Stimulated activated CD8-positive, alpha-beta memory T cell treated with anti-CD3 and anti-CD28 coated beads, Interleukin-4, amount 100 ng/mL, for 1 hour (primary cell): ENCODE measurements around the gene TAMALIN.

Experiments
- DNase-seq, 2 donors: peaks; one replicate each; pipeline ENCODE4 v3.0.0-alpha.2; 2020; ENCODE audit warnings: low read depth in 2 of 2, low spot score in 1 of 2

The TAMALIN gene

GRCh38 chr12:52035926-52036325, 29.2 kb downstream of the TAMALIN start:
- no peak for DNase-seq

GRCh38 chr12:52036587-52037171, 29.9 kb downstream of the TAMALIN start:
- DNase-seq: peak in 1 of 2 donors; percentile 83

GRCh38 chr12:52037248-52037861, 30.6 kb downstream of the TAMALIN start:
- no peak for DNase-seq

DNA sequence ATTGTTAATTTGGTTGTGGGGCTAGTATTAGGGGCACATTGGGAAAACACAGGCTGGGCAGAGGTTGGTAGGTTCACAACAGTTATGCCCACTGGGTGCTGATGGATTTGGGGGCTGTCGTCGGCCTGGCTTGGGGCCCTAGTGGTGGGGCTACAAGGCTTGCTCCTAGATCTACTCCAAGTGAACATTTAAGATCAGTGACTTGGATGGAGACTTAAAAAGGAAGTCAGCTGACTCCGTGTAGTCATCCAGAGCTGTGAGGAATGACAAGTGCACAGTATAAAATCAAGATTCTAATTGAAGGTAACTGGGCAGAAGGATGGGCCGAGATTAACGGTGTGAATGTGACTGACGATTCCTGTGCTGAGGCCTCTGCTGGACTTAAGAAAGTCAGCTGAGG, 31.7 kb downstream of the TAMALIN start:
- no peak for DNase-seq

DNA sequence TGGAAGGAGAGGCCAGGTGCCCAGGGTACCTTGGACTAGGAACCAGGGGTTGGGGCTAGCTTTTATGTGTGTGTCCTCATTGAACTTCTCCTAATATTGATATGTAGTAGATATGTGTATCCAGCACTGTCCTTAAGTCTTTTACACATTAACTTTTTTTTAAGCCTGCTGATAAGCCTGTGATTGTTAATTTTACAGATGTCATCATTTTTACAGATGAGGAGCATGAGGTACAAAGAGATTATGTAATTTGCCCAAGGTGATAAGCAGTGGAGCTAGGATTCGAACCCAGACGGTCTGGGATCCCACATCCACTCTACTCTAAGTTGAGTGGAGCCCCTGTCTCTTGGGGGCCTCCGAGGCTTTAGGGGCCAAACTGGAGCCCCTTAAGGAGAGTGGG, 34.3 kb downstream of the TAMALIN start:
- DNase-seq: no peak

DNA sequence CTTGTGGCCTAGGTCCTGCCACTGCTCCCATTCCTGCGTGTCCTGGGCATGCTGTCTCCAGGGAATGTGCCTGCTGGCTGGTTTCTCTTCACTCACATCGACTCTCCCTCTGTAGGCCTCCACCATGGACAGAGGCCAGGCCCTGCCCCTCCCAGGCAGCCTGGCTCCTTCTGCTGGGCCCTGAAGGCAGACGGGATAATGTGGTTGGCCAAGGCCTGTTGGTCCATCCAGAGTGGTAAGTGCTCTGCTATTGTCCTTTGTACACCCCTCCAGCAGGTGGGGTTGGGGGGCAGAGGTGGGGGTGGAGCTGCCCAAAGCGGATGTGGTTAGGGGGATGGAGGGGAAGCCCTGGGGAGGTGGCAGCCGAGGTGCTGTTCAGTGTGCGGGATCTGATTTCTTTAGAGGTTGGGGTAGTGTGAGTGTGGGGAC, 35.0 kb downstream of the TAMALIN start:
- no peak for DNase-seq

- DNase-seq: no peak
These were observed 36.1 kb downstream of the TAMALIN start for GRCh38 chr12:52042706-52043385.

DNA sequence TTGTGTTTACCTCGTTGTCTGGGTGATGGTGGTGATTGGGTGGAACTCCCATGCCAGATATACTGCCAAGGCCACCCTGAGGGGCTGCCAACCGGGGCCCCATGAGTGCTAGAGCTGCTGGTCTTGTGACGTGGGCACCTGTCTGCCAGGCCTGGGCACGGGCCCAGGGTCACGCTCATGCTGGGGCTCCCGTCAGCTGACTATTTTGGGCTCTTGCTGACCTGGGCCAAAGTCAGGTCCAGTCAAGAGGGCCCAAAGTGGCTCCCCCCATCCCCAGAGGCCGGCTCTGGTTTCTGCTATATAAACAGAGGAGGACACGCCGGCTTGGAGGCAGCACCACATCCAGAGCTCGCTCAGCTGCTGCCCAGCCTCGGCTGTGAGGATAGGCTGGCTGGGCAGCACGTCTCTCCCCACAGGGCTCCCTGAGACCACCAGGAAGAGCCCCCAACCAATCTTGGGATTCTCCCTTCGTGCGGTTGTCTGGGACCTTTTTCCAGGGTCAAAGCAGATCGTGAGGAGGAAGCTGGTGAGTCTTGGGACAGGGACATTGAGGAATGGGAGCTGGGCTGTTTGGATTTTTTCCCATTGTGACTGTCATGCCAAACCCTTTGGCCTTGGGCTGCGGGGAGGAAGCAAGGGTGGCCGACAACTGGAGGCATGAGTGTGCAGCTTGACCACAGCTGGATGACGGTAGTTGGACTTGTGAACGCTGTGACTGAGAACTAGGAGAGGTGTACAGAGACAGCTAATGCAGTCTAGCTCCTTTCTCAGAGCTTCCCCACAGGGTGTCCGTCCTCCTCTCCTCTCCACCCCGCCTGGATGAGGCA, 36.9 kb downstream of the TAMALIN start:
- DNase-seq: no peak

- no peak for DNase-seq
These were observed 37.7 kb downstream of the TAMALIN start for GRCh38 chr12:52044292-52044983.

- no peak for DNase-seq
These were observed 39.1 kb downstream of the TAMALIN start for GRCh38 chr12:52045794-52046199.

GRCh38 chr12:52046859-52047258, 40.1 kb downstream of the TAMALIN start:
- DNase-seq: no peak

- no peak for DNase-seq
These were observed 42.5 kb downstream of the TAMALIN start for GRCh38 chr12:52049286-52049685.

DNA sequence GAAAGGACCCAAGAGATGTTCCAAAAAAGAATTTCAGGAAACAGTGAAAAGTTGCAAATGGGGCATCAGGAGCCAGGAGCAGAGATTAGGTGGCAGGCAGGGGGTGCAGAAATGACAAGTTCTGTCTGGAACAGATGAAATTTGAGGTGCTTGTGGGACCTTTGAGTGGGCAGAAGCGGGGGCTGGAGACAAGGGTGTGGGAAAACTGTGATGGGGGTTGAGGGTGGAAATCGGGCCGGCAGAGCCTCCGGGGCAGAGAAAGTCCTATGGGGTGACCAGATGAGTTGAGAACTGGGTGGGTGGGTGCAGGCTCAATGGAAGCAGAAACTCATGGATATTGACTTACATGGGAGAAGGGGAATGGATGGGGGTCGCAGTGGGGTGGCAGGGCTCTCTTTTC, 42.9 kb downstream of the TAMALIN start:
- DNase-seq: no peak

- DNase-seq: peak in 1 of 2 donors; percentile 20
These were observed 43.5 kb downstream of the TAMALIN start for GRCh38 chr12:52050116-52050757.

DNA sequence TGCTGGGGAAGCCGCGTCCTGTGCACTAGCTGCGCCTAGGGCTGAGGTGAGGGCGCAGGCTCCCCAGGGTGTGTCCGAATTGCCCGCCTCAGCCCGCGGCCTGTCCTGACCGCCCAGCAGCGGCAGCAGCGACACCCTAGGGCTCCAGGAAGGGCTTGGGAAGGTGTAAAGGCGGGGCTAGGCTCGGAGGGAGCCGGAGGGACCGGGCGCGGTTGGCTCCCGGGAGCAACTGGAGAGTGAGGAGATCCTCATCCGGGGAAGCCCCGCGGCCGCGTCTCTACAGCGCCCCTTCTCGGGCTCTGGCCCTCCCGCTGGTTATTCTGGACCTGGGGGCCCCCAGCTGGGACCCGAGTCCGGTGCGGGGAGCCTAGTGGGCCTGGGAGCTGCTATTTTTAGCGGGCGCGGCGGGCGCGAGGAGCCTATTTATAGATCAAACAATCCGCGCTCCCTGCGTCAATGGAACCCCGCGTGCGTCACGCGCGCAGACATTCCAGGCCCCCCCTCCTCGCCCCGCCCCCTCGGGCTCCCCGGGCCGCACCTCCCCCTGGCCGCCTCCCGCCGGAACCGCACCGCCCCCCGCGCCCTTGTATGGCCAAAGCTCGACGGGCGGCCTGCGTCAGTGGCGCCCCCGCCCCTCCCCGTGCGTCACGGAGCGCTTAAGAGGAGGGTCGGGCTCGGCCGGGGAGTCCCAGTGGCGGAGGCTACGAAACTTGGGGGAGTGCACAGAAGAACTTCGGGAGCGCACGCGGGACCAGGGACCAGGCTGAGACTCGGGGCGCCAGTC, 44.2 kb downstream of the TAMALIN start, which contains the start of gene NR4A1:
Gene NR4A1, plus strand, starts transcription at position 685 of the 784 bp plus-strand sequence. CDS start 2,887 bp downstream, outside the sequence.
- peak; percentile 99 for DNase-seq

DNA sequence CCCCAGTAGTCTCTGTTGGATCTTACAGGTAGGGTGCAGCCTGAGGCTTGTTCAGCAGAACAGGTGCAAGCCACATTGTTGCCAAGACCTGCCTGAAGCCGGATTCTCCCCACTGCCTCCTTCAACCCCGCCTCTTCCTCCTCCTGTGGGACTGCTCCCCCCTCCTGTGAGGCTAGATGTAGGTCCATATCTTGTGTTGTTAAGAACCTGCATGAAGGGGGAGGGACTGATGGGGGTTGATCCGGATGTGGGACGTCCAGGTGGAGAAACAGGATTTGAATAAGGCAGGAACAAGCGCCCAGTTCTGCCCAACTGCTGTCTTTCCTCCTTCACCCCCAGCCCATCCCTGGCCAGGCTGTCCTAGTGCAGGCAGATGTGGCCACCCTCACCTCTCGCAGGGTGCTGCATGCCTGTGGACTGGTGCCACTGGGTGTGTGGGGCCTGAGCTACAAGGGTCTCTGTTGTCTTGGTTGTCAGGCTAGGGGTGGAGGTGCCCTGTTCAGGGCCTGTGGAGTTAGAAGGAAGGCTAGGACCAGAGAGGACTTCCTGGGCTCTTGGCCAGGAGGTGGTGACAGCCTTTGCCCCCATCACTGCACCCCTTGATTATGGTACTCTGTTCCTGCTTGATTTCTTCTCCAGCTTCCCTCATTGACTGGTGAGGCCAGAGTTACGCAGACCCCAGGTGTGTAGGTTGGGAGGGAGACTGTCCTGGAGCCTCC, 45.9 kb downstream of the TAMALIN start:
- DNase-seq: peak in 1 of 2 donors; percentile 15

DNA sequence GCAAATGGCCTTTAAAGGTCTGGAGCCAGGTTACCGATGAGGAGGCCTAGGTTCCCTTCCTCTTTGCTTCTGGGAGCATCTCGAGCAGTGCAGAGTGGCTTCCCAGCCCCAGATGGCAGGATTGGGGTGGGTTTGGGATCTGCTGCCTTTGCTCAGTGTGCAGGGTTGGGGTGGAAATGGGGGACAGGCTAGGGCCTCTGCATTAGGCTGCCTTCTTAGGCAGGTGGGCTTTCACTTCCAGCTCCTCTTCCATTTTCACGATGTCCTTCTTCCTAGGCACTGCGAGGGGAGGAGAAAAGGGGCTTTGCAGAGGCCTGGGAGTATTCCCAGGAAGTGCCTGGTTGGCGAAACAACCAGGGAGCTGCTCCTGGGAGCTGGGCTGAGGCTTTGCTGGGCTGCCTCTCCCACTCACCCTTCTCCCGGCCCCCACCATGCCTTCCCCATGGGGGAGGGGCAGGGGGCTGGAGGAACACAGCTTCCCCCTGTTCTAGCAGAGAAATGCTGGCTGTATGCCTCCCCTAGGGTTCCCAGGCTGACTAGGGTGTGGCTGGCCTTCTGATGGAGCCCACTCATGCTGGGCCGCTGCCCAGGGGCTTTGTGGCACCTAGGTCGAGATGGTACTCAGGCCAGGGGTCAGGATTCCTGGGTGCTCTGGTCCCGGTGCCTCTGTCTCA, 46.9 kb downstream of the TAMALIN start:
- no peak for DNase-seq

DNA sequence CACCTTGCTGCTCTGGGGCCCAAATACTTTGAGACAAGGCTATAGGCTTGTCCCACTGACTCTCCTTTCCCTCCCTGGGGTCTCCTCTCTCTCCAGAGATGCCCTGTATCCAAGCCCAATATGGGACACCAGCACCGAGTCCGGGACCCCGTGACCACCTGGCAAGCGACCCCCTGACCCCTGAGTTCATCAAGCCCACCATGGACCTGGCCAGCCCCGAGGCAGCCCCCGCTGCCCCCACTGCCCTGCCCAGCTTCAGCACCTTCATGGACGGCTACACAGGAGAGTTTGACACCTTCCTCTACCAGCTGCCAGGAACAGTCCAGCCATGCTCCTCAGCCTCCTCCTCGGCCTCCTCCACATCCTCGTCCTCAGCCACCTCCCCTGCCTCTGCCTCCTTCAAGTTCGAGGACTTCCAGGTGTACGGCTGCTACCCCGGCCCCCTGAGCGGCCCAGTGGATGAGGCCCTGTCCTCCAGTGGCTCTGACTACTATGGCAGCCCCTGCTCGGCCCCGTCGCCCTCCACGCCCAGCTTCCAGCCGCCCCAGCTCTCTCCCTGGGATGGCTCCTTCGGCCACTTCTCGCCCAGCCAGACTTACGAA, 47.6 kb downstream of the TAMALIN start:
- DNase-seq: peak in 1 of 2 donors; percentile 23
